Measurements from ENCODE around the gene ADD2.

ADD2 gene

GRCh38 chr2:70648961-70649360 is 119.0 kb downstream of the ADD2 start:
- Histone ChIP-seq H3K18ac (ENCODE audit: low read length) (no peak overlapping the region), H4K5ac (ENCODE audit: low read length) (no peak overlapping the region), H3K79me2 (ENCODE audit: control insufficient read depth, insufficient read depth, low read length) (no peaks in the 10 kb centered on the region), H3K4ac (ENCODE audit: low read depth, low read length) (no peak overlapping the region), H2AK5ac (ENCODE audit: low read length) (no peak overlapping the region), H3K27me3 (ENCODE audit: insufficient read depth, low read length, poor library complexity) (peaks cover 2% of the 10 kb centered on the region), H2BK120ac (ENCODE audit: low read depth, low read length) (no peak overlapping the region), H3K79me1 (ENCODE audit: low read length) (no peaks in the 10 kb centered on the region), H3K4me3 (ENCODE audit: low read length) (no peak overlapping the region), H3K36me3 (ENCODE audit: control insufficient read depth, insufficient read depth, low read length) (no peaks in the 10 kb centered on the region), H3K23ac (ENCODE audit: low read length) (no peak overlapping the region), H3K9ac (ENCODE audit: low read length) (no peak overlapping the region), H3K4me2 (ENCODE audit: low read length) (no peak overlapping the region), H4K8ac (ENCODE audit: low read depth, low read length) (no peak overlapping the region), H2BK5ac (ENCODE audit: low read length) (no peak overlapping the region), H3K56ac (ENCODE audit: low read length) (no peak overlapping the region), H2BK15ac (replicated peaks; ENCODE audit: low read depth) (no peak overlapping the region), H3K4me1 (ENCODE audit: control insufficient read depth, low read depth, low read length) (no peaks in the 10 kb centered on the region), H3K27ac (ENCODE audit: low read depth, low read length) (no peak overlapping the region)
- WGBS (ENCODE audit: extremely low coverage, insufficient coverage, low lambda C conversion rate), result no CpG with 5 or more reads among the region's 3 CpGs
- no peak for DNase-seq

GRCh38 chr2:70647873-70648481 is 120.0 kb downstream of the ADD2 start:
- H2BK15ac ChIP-seq (replicated peaks; ENCODE audit: low read depth), result no peak overlapping the region
- H2BK5ac ChIP-seq (ENCODE audit: low read length), result no peak overlapping the region
- H4K8ac ChIP-seq (ENCODE audit: low read depth, low read length), result no peak overlapping the region
- no peak overlapping the region for H3K9ac ChIP-seq (ENCODE audit: low read length)
- no peak overlapping the region for H3K56ac ChIP-seq (ENCODE audit: low read length)
- no peaks in the 10 kb centered on the region for H3K27me3 ChIP-seq (ENCODE audit: insufficient read depth, low read length, poor library complexity)
- no peak overlapping the region for H3K4me2 ChIP-seq (ENCODE audit: low read length)
- no peak overlapping the region for H3K23ac ChIP-seq (ENCODE audit: low read length)
- H3K4me1 ChIP-seq (ENCODE audit: control insufficient read depth, low read depth, low read length), result no peaks in the 10 kb centered on the region
- H3K4ac ChIP-seq (ENCODE audit: low read depth, low read length), result no peak overlapping the region
- H2BK120ac ChIP-seq (ENCODE audit: low read depth, low read length), result no peak overlapping the region
- no CpG with 5 or more reads among the region's 9 CpGs for WGBS (ENCODE audit: extremely low coverage, insufficient coverage, low lambda C conversion rate)
- H3K79me2 ChIP-seq (ENCODE audit: control insufficient read depth, insufficient read depth, low read length), result no peaks in the 10 kb centered on the region
- no peak overlapping the region for H3K4me3 ChIP-seq (ENCODE audit: low read length)
- DNase-seq, result peak; percentile 84
- H4K5ac ChIP-seq (ENCODE audit: low read length), result no peak overlapping the region
- no peak overlapping the region for H2AK5ac ChIP-seq (ENCODE audit: low read length)
- no peaks in the 10 kb centered on the region for H3K36me3 ChIP-seq (ENCODE audit: control insufficient read depth, insufficient read depth, low read length)
- H3K27ac ChIP-seq (ENCODE audit: low read depth, low read length), result no peak overlapping the region
- no peaks in the 10 kb centered on the region for H3K79me1 ChIP-seq (ENCODE audit: low read length)
- H3K18ac ChIP-seq (ENCODE audit: low read length), result no peak overlapping the region

GRCh38 chr2:70646420-70646818 is 121.6 kb downstream of the ADD2 start:
- H2AK5ac ChIP-seq (ENCODE audit: low read length), result no peak overlapping the region
- no peak overlapping the region for H2BK15ac ChIP-seq (replicated peaks; ENCODE audit: low read depth)
- H4K8ac ChIP-seq (ENCODE audit: low read depth, low read length), result no peak overlapping the region
- no CpG with 5 or more reads among the region's 5 CpGs for WGBS (ENCODE audit: extremely low coverage, insufficient coverage, low lambda C conversion rate)
- no peaks in the 10 kb centered on the region for H3K36me3 ChIP-seq (ENCODE audit: control insufficient read depth, insufficient read depth, low read length)
- H3K4me3 ChIP-seq (ENCODE audit: low read length), result no peak overlapping the region
- DNase-seq, result no peak
- no peak overlapping the region for H3K27ac ChIP-seq (ENCODE audit: low read depth, low read length)
- H3K79me1 ChIP-seq (ENCODE audit: low read length), result no peaks in the 10 kb centered on the region
- no peak overlapping the region for H3K23ac ChIP-seq (ENCODE audit: low read length)
- no peak overlapping the region for H3K4me2 ChIP-seq (ENCODE audit: low read length)
- H3K56ac ChIP-seq (ENCODE audit: low read length), result no peak overlapping the region
- no peaks in the 10 kb centered on the region for H3K79me2 ChIP-seq (ENCODE audit: control insufficient read depth, insufficient read depth, low read length)
- H2BK120ac ChIP-seq (ENCODE audit: low read depth, low read length), result no peak overlapping the region
- H4K5ac ChIP-seq (ENCODE audit: low read length), result no peak overlapping the region
- no peaks in the 10 kb centered on the region for H3K27me3 ChIP-seq (ENCODE audit: insufficient read depth, low read length, poor library complexity)
- no peak overlapping the region for H3K4ac ChIP-seq (ENCODE audit: low read depth, low read length)
- no peak overlapping the region for H3K9ac ChIP-seq (ENCODE audit: low read length)
- no peak overlapping the region for H2BK5ac ChIP-seq (ENCODE audit: low read length)
- H3K18ac ChIP-seq (ENCODE audit: low read length), result no peak overlapping the region
- H3K4me1 ChIP-seq (ENCODE audit: control insufficient read depth, low read depth, low read length), result no peaks in the 10 kb centered on the region

GRCh38 chr2:70645733-70646419 is 122.1 kb downstream of the ADD2 start:
- Histone ChIP-seq H3K4me2 (ENCODE audit: low read length) (no peak overlapping the region), H2BK120ac (ENCODE audit: low read depth, low read length) (no peak overlapping the region), H2BK15ac (replicated peaks; ENCODE audit: low read depth) (no peak overlapping the region), H3K18ac (ENCODE audit: low read length) (no peak overlapping the region), H3K4me1 (ENCODE audit: control insufficient read depth, low read depth, low read length) (no peaks in the 10 kb centered on the region), H4K8ac (ENCODE audit: low read depth, low read length) (no peak overlapping the region), H4K5ac (ENCODE audit: low read length) (no peak overlapping the region), H3K23ac (ENCODE audit: low read length) (no peak overlapping the region), H3K79me2 (ENCODE audit: control insufficient read depth, insufficient read depth, low read length) (no peaks in the 10 kb centered on the region), H2BK5ac (ENCODE audit: low read length) (no peak overlapping the region), H3K27ac (ENCODE audit: low read depth, low read length) (no peak overlapping the region), H3K4ac (ENCODE audit: low read depth, low read length) (no peak overlapping the region), H3K4me3 (ENCODE audit: low read length) (no peak overlapping the region), H3K9ac (ENCODE audit: low read length) (no peak overlapping the region), H3K79me1 (ENCODE audit: low read length) (no peaks in the 10 kb centered on the region), H3K56ac (ENCODE audit: low read length) (no peak overlapping the region), H2AK5ac (ENCODE audit: low read length) (no peak overlapping the region), H3K36me3 (ENCODE audit: control insufficient read depth, insufficient read depth, low read length) (no peaks in the 10 kb centered on the region), H3K27me3 (ENCODE audit: insufficient read depth, low read length, poor library complexity) (no peaks in the 10 kb centered on the region)
- no CpG with 5 or more reads among the region's 10 CpGs for WGBS (ENCODE audit: extremely low coverage, insufficient coverage, low lambda C conversion rate)
- peak; percentile 35 for DNase-seq

GRCh38 chr2:70643715-70644114 is 124.3 kb downstream of the ADD2 start:
- no peaks in the 10 kb centered on the region for H3K79me1 ChIP-seq (ENCODE audit: low read length)
- H3K23ac ChIP-seq (ENCODE audit: low read length), result no peak overlapping the region
- no peak overlapping the region for H4K8ac ChIP-seq (ENCODE audit: low read depth, low read length)
- peak; percentile 63 for DNase-seq
- no peak overlapping the region for H3K56ac ChIP-seq (ENCODE audit: low read length)
- H3K9ac ChIP-seq (ENCODE audit: low read length), result no peak overlapping the region
- H2BK15ac ChIP-seq (replicated peaks; ENCODE audit: low read depth), result no peak overlapping the region
- no peak overlapping the region for H2BK5ac ChIP-seq (ENCODE audit: low read length)
- H3K27ac ChIP-seq (ENCODE audit: low read depth, low read length), result no peak overlapping the region
- WGBS (ENCODE audit: extremely low coverage, insufficient coverage, low lambda C conversion rate), result no CpG with 5 or more reads among the region's 12 CpGs
- no peaks in the 10 kb centered on the region for H3K36me3 ChIP-seq (ENCODE audit: control insufficient read depth, insufficient read depth, low read length)
- no peak overlapping the region for H2BK120ac ChIP-seq (ENCODE audit: low read depth, low read length)
- no peak overlapping the region for H2AK5ac ChIP-seq (ENCODE audit: low read length)
- H3K4ac ChIP-seq (ENCODE audit: low read depth, low read length), result no peak overlapping the region
- no peak overlapping the region for H3K4me3 ChIP-seq (ENCODE audit: low read length)
- H3K4me2 ChIP-seq (ENCODE audit: low read length), result no peak overlapping the region
- H3K79me2 ChIP-seq (ENCODE audit: control insufficient read depth, insufficient read depth, low read length), result no peaks in the 10 kb centered on the region
- no peak overlapping the region for H4K5ac ChIP-seq (ENCODE audit: low read length)
- H3K27me3 ChIP-seq (ENCODE audit: insufficient read depth, low read length, poor library complexity), result no peaks in the 10 kb centered on the region
- H3K4me1 ChIP-seq (ENCODE audit: control insufficient read depth, low read depth, low read length), result no peaks in the 10 kb centered on the region
- no peak overlapping the region for H3K18ac ChIP-seq (ENCODE audit: low read length)

All from mesendoderm (in vitro differentiated cells).